Testis (tissue), 3 donors: ENCODE measurements around the gene TIMP2. TPM values are rescaled to one million over a fixed set of nuclear protein-coding genes. Genes with fewer than 3 reads are reported as not detected.

Experiments used
- DNase-seq: peaks from one replicate; pipeline ENCODE4 v3.0.0-alpha.2; 2019
- H3K27ac ChIP-seq, 2 donors: fragments of 200-600 bp; sonication (generic); one replicate each; pipeline ENCODE4 v1.5.1; 2019
- H3K27me3 ChIP-seq: fragments of 200-600 bp; sonication (generic); one replicate; pipeline ENCODE4 v1.5.1; 2019
- H3K36me3 ChIP-seq: fragments of 200-600 bp; sonication (generic); one replicate; pipeline ENCODE4 v1.5.1; 2017; ENCODE audit warnings: low read depth; ENCODE audit errors: missing control alignments
- H3K4me1 ChIP-seq: fragments of 200-600 bp; sonication (generic); one replicate; pipeline ENCODE4 v1.5.1; 2019
- H3K4me3 ChIP-seq, 2 donors: fragments of 200-600 bp; sonication (generic); one replicate each; pipeline ENCODE4 v1.5.1; 2017 to 2019
- H3K9me3 ChIP-seq: fragments of 200-600 bp; sonication (generic); one replicate; pipeline ENCODE4 v1.5.1; 2017
- CTCF ChIP-seq, 3 experiments: fragments of 450-650 bp in 2 of 3; fragments of 200-600 bp in 1 of 3; sonication (generic) in 1 of 3; IDR thresholded peaks; one replicate each; pipeline ENCODE4 v1.5.1; 2016 to 2019; ENCODE audit warnings: antibody characterized with exemption in 3 of 3, mild to moderate bottlenecking in 2 of 3, moderate library complexity in 1 of 3
- POLR2A ChIP-seq: fragments of 450-650 bp; IDR thresholded peaks from one replicate; pipeline ENCODE4 v1.6.1; 2017; ENCODE audit warnings: antibody characterized with exemption, mild to moderate bottlenecking, moderate library complexity
- WGBS, 2 donors: methylation state at CpG; one replicate each; pipeline ENCODE4 v1.1.5; 2018; 5-methylcytosine and 5-hydroxymethylcytosine counted together
- intact Hi-C: fragments of 100-400 bp; cut with DNase I; formaldehyde crosslinking; loops from one replicate; pipeline ENCODE4 v1.15.1; 2023; ENCODE audit warnings: low total_unique reads
- polyA plus RNA-seq: library from polyadenylated mRNA; stranded (reverse); fragments of 350-450 nt; fragmentation: Illumina TruSeq; extraction: RNeasy Lipid Tissue Mini Kit (QIAGEN cat#74804); gene quantifications from one replicate; pipeline ENCODE4 v1.2.3, GENCODE V29; 2014; ENCODE audit warnings: low read depth, low replicate concordance; ENCODE audit not compliant: insufficient read depth
- total RNA-seq, 2 donors: library from RNA; depleted of rRNA; stranded (reverse); fragments of >200 nt; gene quantifications; one replicate each; pipeline ENCODE4 v1.2.3, GENCODE V29; 2016

TIMP2 gene
- total and polyA plus RNA-seq, 3 donors from 2014 or later: 262 to 482 (median 465) TPM

- WGBS, 2 donors: 0 to 1% methylated on average over 14 to 72 of the region's 74 CpGs
- no peaks in the 10 kb centered on the region for H3K36me3 ChIP-seq
- TF ChIP-seq POLR2A: no peak
- TF ChIP-seq CTCF (IDR thresholded peaks at IDR 0.05): peak in 2 of 3 experiments; percentile 41 to 48
- H3K4me3 ChIP-seq: peak within 1 kb of the TSS; percentile 97 to 98
- H3K27ac ChIP-seq: peak within 1 kb of the TSS; percentile 98 to 99
- intact Hi-C loops: no loop called here
- H3K27me3 ChIP-seq: no peaks in the 10 kb centered on the region
- DNase-seq: peak; percentile 100
- H3K9me3 ChIP-seq: no peaks in the 10 kb centered on the region
- peaks cover 14% of the 10 kb centered on the region for H3K4me1 ChIP-seq
Measured at GRCh38 chr17:78840780-78841611, 84.2 kb downstream of the TIMP2 start, which contains the start of gene USP36. Gene USP36 (minus strand): TSS chr17:78840814. CDS start chr17:78836363, 4,451 bp downstream.

- TF ChIP-seq POLR2A (no peak), CTCF (IDR thresholded peaks at IDR 0.05) (no peak)
- H3K27ac ChIP-seq: peak overlapping the region; percentile 98 to 99
- H3K4me1 ChIP-seq: peaks cover 14% of the 10 kb centered on the region
- H3K4me3 ChIP-seq: peak overlapping the region; percentile 97 to 98
- 0% methylated on average over 31 of the region's 35 CpGs; no CpG with 5 or more reads in 1 of the 2 donors for WGBS, 2 donors
- no peaks in the 10 kb centered on the region for H3K36me3 ChIP-seq
- no peaks in the 10 kb centered on the region for H3K9me3 ChIP-seq
- no peak for DNase-seq
- no peaks in the 10 kb centered on the region for H3K27me3 ChIP-seq
- intact Hi-C loops: no loop called here
Measured at GRCh38 chr17:78840530-78840779, 84.7 kb downstream of the TIMP2 start.

- no peaks in the 10 kb centered on the region for H3K9me3 ChIP-seq
- TF ChIP-seq POLR2A (no peak), CTCF (IDR thresholded peaks at IDR 0.05) (no peak)
- no peaks in the 10 kb centered on the region for H3K27me3 ChIP-seq
- intact Hi-C loops: no loop called here
- whole genome bisulfite sequencing, 2 donors: 0% methylated on average over 43 to 45 of the region's 73 CpGs
- H3K4me1 ChIP-seq: peaks cover 14% of the 10 kb centered on the region
- peak overlapping the region; percentile 97 to 98 for H3K4me3 ChIP-seq
- H3K36me3 ChIP-seq: no peaks in the 10 kb centered on the region
- DNase-seq: peak; percentile 49
- H3K27ac ChIP-seq: peak overlapping the region; percentile 98 to 99
Measured at GRCh38 chr17:78839762-78840529, 85.2 kb downstream of the TIMP2 start.

- H3K27me3 ChIP-seq: no peaks in the 10 kb centered on the region
- WGBS, 2 donors: 12 to 16% methylated on average over 11 of the region's 11 CpGs
- peaks cover 14% of the 10 kb centered on the region for H3K4me1 ChIP-seq
- H3K4me3 ChIP-seq: peak overlapping the region; percentile 97 to 98
- TF ChIP-seq CTCF (IDR thresholded peaks at IDR 0.05) (no peak), POLR2A (no peak)
- intact Hi-C loops: no loop called here
- no peak for DNase-seq
- H3K9me3 ChIP-seq: no peaks in the 10 kb centered on the region
- H3K27ac ChIP-seq: peak overlapping the region; percentile 98 to 99
- H3K36me3 ChIP-seq: no peaks in the 10 kb centered on the region
Measured at GRCh38 chr17:78839235-78839761, 85.9 kb downstream of the TIMP2 start.
